Subcutaneous abdominal adipose tissue (tissue), 5 donors: Measurements from ENCODE around the gene LECT2.

Source experiments
- H3K27ac ChIP-seq: one replicate; pipeline ENCODE4 v1.7.0; 2013; ENCODE audit warnings: low read depth, mild to moderate bottlenecking, inconsistent platforms, low read length, moderate library complexity
- H3K27me3 ChIP-seq, 5 donors: one replicate each; pipeline ENCODE4 v1.7.0; 2013; ENCODE audit warnings: low read length in 5 of 5, inconsistent platforms in 1 of 5; ENCODE audit not compliant: control insufficient read depth in 5 of 5, insufficient read depth in 4 of 5
- H3K36me3 ChIP-seq, 5 donors: one replicate each; pipeline ENCODE4 v1.7.0; 2013; ENCODE audit warnings: low read length in 5 of 5; ENCODE audit not compliant: control insufficient read depth in 5 of 5, insufficient read depth in 5 of 5
- H3K4me1 ChIP-seq, 5 donors: one replicate each; pipeline ENCODE4 v1.7.0; 2013; ENCODE audit warnings: low read length in 5 of 5, mild to moderate bottlenecking in 3 of 5, moderate library complexity in 1 of 5; ENCODE audit not compliant: control insufficient read depth in 5 of 5, insufficient read depth in 5 of 5
- H3K4me3 ChIP-seq, 5 donors: one replicate each; pipeline ENCODE4 v1.7.0; 2013; ENCODE audit warnings: low read length in 5 of 5, low read depth in 1 of 5
- H3K9ac ChIP-seq, 5 donors: one replicate each; pipeline ENCODE4 v1.7.0; 2013; ENCODE audit warnings: low read length in 5 of 5, mild to moderate bottlenecking in 4 of 5, moderate library complexity in 3 of 5
- H3K9me3 ChIP-seq, 5 donors: one replicate each; pipeline ENCODE4 v1.7.0; 2013; ENCODE audit warnings: low read length in 5 of 5; ENCODE audit not compliant: control insufficient read depth in 5 of 5
- donor health status: healthy.
- donor health status: healthy.
- donor health status: healthy.
- donor health status: healthy.
- donor health status: healthy.

LECT2 gene

DNA sequence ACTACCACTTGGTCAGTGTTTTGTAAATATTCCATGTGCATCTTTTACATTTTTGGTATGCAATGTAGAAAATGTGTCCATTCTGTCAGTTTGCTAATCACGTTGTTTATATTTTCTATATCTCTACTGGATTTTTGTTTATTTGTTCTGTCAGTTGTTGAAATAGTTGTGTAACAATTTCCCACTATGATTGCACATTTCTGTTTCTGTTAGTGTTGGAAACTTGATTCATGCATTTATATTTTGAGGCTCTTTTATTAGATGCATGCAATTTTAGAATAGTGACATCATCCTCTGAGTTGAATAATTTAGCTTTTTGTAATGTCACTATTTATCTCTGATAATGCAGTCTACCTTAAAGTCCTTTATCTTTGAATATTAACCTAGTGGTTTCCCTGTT is 25.8 kb upstream of the LECT2 start:
- Histone ChIP-seq H3K36me3 (no peaks in the 10 kb centered on the region), H3K9ac (no peak overlapping the region), H3K4me1 (peaks cover 0 to 16% (median 10%) of the 10 kb centered on the region in 5 donors), H3K27ac (no peak overlapping the region), H3K27me3 (no peaks in the 10 kb centered on the region), H3K9me3 (no peaks in the 10 kb centered on the region), H3K4me3 (no peak overlapping the region)

DNA sequence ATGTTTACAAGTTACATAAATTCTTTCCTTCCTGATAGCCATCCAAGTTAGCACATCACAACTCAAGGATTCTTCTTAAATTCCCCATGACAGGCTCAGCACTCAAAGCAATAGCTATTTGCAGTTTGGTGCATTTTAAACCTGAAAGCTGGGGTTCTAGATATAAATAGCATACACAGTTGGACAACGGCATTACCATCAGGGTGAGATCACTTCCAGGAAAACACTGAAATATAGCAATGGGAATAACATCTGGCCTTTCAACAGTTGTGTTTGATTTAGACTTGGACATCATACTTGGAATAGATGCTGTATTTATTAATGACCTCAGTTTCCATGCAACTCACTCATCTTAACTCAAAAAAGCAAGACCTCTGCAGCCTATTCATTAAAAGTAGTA is 24.7 kb upstream of the LECT2 start:
- Histone ChIP-seq H3K4me3 (no peak overlapping the region), H3K36me3 (no peaks in the 10 kb centered on the region), H3K27ac (no peak overlapping the region)

GRCh38 chr5:135978993-135979392 is 24.2 kb upstream of the LECT2 start:
- H3K4me1 ChIP-seq, result peaks cover 0 to 20% (median 13%) of the 10 kb centered on the region in 5 donors
- no peak overlapping the region for H3K4me3 ChIP-seq
- H3K27me3 ChIP-seq, result no peaks in the 10 kb centered on the region
- H3K27ac ChIP-seq, result no peak overlapping the region
- no peaks in the 10 kb centered on the region for H3K36me3 ChIP-seq
- H3K9me3 ChIP-seq, result no peaks in the 10 kb centered on the region
- no peak overlapping the region for H3K9ac ChIP-seq

More for the DNA sequence above, 24.7 kb upstream of the LECT2 start:
- H3K27me3 ChIP-seq, result no peaks in the 10 kb centered on the region
- no peaks in the 10 kb centered on the region for H3K9me3 ChIP-seq
- peaks cover 0 to 16% (median 12%) of the 10 kb centered on the region in 5 donors for H3K4me1 ChIP-seq
- H3K9ac ChIP-seq, result no peak overlapping the region

GRCh38 chr5:135978212-135978631 is 23.4 kb upstream of the LECT2 start:
- H3K27ac ChIP-seq, result no peak overlapping the region
- no peaks in the 10 kb centered on the region for H3K36me3 ChIP-seq
- H3K9ac ChIP-seq, result no peak overlapping the region
- peaks cover 5 to 28% (median 20%) of the 10 kb centered on the region in 5 donors for H3K4me1 ChIP-seq
- no peaks in the 10 kb centered on the region for H3K27me3 ChIP-seq
- no peaks in the 10 kb centered on the region for H3K9me3 ChIP-seq
- H3K4me3 ChIP-seq, result no peak overlapping the region

DNA sequence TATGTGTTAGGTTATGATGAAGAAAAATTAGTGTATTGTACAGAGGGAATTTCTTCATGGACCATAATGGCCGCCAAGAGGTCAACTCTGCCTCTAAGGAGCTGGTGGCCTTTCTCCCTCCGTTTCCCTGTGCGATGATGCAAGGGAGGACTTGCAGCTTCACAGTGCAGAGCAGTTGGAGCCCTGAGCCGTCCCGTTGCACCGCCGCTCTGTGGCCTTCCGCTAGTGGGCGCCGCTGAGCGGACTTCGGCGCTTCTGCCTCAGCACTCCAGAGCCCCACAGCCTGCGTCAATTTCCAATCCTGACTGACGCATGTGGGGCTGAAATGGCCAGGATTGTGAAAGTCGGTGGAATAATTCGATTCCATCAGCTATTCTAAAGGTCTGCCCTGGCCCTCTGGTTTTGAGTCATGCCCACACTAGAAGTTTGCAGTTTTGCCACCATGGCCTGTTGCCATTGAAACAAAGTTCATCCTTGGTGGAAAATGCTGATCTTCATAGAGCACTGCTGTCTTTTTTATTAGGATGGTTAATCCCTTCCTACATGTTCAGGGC is 22.7 kb upstream of the LECT2 start:
- no peaks in the 10 kb centered on the region for H3K9me3 ChIP-seq
- no peak overlapping the region for H3K27ac ChIP-seq
- no peak overlapping the region for H3K9ac ChIP-seq
- H3K4me1 ChIP-seq, result peaks cover 5 to 28% (median 20%) of the 10 kb centered on the region in 5 donors
- no peak overlapping the region for H3K4me3 ChIP-seq
- H3K27me3 ChIP-seq, result no peaks in the 10 kb centered on the region
- no peaks in the 10 kb centered on the region for H3K36me3 ChIP-seq

DNA sequence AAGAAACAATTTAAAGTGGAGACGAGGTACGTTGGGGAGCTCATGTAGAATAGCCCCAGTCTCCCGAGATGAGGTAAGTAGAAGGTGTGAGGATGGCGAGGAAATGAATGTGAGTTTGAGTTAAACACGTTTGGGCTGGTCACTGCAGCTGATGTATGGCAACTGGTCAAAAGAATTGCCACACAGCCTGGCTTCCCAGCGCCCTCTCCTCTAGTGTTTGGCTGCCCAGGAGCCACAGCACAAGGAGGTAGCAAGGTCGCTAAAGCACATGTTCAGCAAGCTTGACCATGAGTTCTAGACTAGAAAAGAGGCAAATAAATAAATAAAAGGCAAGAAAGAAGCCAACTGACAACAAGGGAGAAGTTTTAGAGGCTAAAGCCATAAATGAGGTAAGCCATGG is 21.4 kb upstream of the LECT2 start:
- Histone ChIP-seq H3K9me3 (no peaks in the 10 kb centered on the region), H3K27me3 (no peaks in the 10 kb centered on the region), H3K36me3 (no peaks in the 10 kb centered on the region), H3K4me1 (peaks cover 5 to 28% (median 20%) of the 10 kb centered on the region in 5 donors), H3K27ac (no peak overlapping the region), H3K9ac (no peak overlapping the region), H3K4me3 (no peak overlapping the region)

GRCh38 chr5:135975122-135975521 is 20.3 kb upstream of the LECT2 start:
- H3K27me3 ChIP-seq, result no peaks in the 10 kb centered on the region
- H3K27ac ChIP-seq, result no peak overlapping the region
- H3K9ac ChIP-seq, result no peak overlapping the region
- H3K4me3 ChIP-seq, result no peak overlapping the region
- peaks cover 5 to 27% (median 18%) of the 10 kb centered on the region in 5 donors for H3K4me1 ChIP-seq
- no peaks in the 10 kb centered on the region for H3K9me3 ChIP-seq
- no peaks in the 10 kb centered on the region for H3K36me3 ChIP-seq

GRCh38 chr5:135974021-135974600 is 19.3 kb upstream of the LECT2 start:
- Histone ChIP-seq H3K9ac (no peak overlapping the region), H3K4me3 (no peak overlapping the region), H3K27me3 (no peaks in the 10 kb centered on the region), H3K9me3 (no peaks in the 10 kb centered on the region), H3K36me3 (no peaks in the 10 kb centered on the region), H3K4me1 (peaks cover 1 to 19% (median 10%) of the 10 kb centered on the region in 5 donors), H3K27ac (no peak overlapping the region)

GRCh38 chr5:135973323-135974020 is 18.7 kb upstream of the LECT2 start:
- H3K27ac ChIP-seq, result no peak overlapping the region
- H3K9ac ChIP-seq, result no peak overlapping the region
- peak overlapping the region in 1 of 5 donors; percentile 22 for H3K4me3 ChIP-seq
- H3K9me3 ChIP-seq, result no peaks in the 10 kb centered on the region
- no peaks in the 10 kb centered on the region for H3K27me3 ChIP-seq
- H3K4me1 ChIP-seq, result peaks cover 1 to 19% (median 10%) of the 10 kb centered on the region in 5 donors
- H3K36me3 ChIP-seq, result no peaks in the 10 kb centered on the region

DNA sequence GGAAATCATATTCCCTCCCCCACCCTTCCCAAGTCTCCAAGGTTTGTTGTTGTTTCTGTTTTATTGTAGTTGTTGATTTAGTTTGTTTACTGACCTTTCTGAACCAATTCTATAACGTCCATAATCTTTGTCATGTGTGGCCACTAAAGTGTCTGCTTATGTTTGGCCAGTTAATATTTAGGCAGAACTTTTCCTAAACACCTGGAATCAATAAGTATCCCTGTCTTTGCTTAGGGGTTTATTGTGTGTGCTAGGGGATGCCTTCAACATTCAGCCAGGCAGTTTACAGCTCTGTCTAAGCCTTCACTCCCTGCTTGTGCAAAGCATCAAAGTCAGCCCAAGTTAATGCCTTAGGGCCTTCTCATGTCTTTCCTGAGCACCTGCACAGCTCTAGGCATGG is 16.9 kb upstream of the LECT2 start:
- H3K9ac ChIP-seq, result no peak overlapping the region
- H3K36me3 ChIP-seq, result no peaks in the 10 kb centered on the region
- no peaks in the 10 kb centered on the region for H3K27me3 ChIP-seq
- H3K9me3 ChIP-seq, result no peaks in the 10 kb centered on the region
- H3K4me3 ChIP-seq, result no peak overlapping the region
- peaks cover 1 to 14% (median 10%) of the 10 kb centered on the region in 5 donors for H3K4me1 ChIP-seq
- no peak overlapping the region for H3K27ac ChIP-seq
